H1 (cell line): Measurements from ENCODE around the gene GARS1. TPM values are rescaled to one million over a fixed set of nuclear protein-coding genes. Genes with fewer than 3 reads are reported as not detected.

ENCODE experiments used
- SIRT6 ChIP-seq: IDR thresholded peaks from one replicate; pipeline ENCODE4 v1.7.1; 2012; ENCODE audit warnings: low read length, inconsistent platforms
- polyA plus RNA-seq, 7 experiments: library from polyadenylated mRNA; depleted of rRNA in 3 of 7; stranded (reverse) in 5 of 7; unstranded in 2 of 7; fragments of >200 nt in 5 of 7; fragments of 200-250 nt in 2 of 7; gene quantifications; 1 replicate in 5 of 7; 2 replicates in 1 of 7; 4 replicates in 1 of 7; pipeline versions ENCODE4 v1.2.1 to v1.2.3, GENCODE V29; 2011 to 2013; ENCODE audit warnings: missing spikeins in 2 of 7, mixed read lengths in 2 of 7
- total RNA-seq: library from RNA; stranded (reverse); fragmentation: NEBNext Ultra II Directional; extraction: Animal tissue kit (Norgen Biotek cat#: 25700); gene quantifications from 2 replicates; pipeline ENCODE4 v1.2.1, GENCODE V29; 2021
- TF ChIP-seq, protein P1 (sequence below): IDR thresholded peaks from 2 replicates; pipeline ENCODE4 v1.6.1; 2011; ENCODE audit warnings: low read length, improper control_type of control experiment

GARS1 gene
- total and polyA plus RNA-seq, 2 of the 8 experiments (the other 6 are each of a cell fraction or from before 2014, with no cell fraction given): 270 to 476 TPM

DNA sequence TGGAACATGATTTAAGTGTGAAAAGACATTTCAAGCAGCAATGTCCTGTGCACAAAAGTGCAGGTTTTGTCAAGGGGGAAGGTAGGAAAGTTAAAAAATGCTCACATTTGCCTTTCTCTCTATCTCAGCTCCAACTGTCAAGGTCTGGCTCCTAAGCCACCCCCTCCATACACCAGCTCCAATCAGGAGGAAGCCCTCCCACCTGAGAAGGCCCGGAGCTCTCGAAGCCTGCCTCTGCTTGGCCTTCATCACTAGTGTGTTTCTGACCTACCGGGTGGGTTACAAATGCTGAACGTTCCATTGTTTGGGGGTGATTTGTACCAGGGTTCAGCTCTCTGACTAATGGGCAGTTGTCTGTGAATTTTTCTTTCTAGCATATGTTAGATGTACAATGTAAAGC, 73.4 kb downstream of the GARS1 start (continued):
- no peak for TF ChIP-seq SIRT6
- TF ChIP-seq, protein P1, sequence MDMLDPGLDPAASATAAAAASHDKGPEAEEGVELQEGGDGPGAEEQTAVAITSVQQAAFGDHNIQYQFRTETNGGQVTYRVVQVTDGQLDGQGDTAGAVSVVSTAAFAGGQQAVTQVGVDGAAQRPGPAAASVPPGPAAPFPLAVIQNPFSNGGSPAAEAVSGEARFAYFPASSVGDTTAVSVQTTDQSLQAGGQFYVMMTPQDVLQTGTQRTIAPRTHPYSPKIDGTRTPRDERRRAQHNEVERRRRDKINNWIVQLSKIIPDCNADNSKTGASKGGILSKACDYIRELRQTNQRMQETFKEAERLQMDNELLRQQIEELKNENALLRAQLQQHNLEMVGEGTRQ: no peak
